ENCODE results near the gene SMYD3.
"Not testable (repeated sequence)": the region's sequence is repeated elsewhere in the genome, so short reads cannot be mapped to it uniquely, and the experiment has no call there.

The SMYD3 gene

DNA sequence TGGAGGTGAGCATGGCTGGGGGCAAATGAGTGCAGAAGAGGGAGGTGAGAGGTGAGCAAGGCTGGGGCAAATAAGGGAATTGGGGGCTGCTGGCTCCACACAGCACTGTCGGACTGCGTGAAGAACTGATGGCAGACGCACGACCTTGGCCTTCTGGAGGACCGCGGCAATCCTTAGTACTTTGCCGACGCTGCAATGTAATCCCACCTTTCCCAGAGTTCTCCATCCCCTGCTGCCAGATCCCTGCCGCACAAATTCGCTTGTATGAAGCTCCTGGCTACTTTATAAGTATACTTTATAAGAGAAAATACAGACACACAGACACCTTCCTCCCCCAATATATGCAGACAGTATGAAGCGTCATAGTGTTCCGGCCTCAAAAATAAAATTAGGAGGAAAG is 472.4 kb downstream of the SMYD3 start:
- H3K4me3 ChIP-seq (ENCODE audit: control insufficient read depth, low read depth, low read length) = no peak overlapping the region
- no peak for DNase-seq (ENCODE audit: low read depth)
- no peak for TF ChIP-seq CTCF (IDR thresholded peaks at IDR 0.05; ENCODE audit: control insufficient read depth, insufficient read depth, low read depth, low read length, missing control alignments)

GRCh38 chr1:246032984-246033383 is 474.1 kb downstream of the SMYD3 start:
- no peak for DNase-seq (ENCODE audit: low read depth)

DNA sequence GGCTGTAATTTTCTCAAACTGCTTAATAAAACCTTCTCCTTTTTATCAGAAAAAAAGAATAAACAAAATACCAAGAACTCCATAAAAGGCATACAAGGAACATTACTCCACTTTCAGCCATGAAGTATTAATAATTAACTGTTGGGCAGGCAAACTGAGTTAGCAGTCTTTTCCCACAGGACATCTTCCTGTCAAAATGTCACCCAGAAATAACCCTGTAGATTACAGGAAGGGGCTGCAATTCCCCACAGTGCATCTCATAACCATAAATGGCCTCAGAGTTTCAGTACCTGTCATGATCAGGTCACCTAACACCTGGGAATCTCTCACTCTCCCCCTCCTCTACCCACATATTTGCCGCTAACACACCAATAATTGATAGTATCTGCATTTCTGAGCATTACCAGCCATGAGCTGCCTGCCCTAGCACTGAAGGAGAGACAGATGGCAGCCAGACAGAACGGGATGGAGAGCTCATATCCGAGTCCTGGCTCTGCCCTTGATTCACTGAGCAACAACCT is 475.0 kb downstream of the SMYD3 start:
- no peak overlapping the region for H3K4me3 ChIP-seq (ENCODE audit: control insufficient read depth, low read depth, low read length)
- DNase-seq (ENCODE audit: low read depth) = no peak
- TF ChIP-seq CTCF (IDR thresholded peaks at IDR 0.05; ENCODE audit: control insufficient read depth, insufficient read depth, low read depth, low read length, missing control alignments) = no peak

More at GRCh38 chr1:246032984-246033383, 474.1 kb downstream of the SMYD3 start:
- TF ChIP-seq CTCF (IDR thresholded peaks at IDR 0.05; ENCODE audit: control insufficient read depth, insufficient read depth, low read depth, low read length, missing control alignments) = no peak
- H3K4me3 ChIP-seq (ENCODE audit: control insufficient read depth, low read depth, low read length) = no peak overlapping the region

DNA sequence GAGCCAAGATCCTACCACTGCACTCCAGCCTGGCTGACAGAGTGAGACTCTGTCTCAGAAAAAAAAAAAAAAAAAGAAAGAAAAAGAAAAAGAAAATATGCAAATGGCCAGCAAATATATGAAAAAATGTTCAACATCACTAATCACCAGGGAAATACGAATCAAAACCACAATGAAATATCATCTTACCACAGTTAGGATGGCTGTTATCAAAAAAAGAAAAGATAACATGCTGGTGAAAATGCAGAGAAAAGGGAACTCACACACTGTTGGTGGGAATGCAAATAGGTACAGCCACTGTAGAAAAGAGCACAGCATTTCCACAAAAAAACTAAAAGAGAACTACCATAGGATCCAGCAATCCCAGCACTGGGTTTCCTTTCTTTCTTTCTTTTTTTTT is 477.5 kb downstream of the SMYD3 start:
- DNase-seq (ENCODE audit: low read depth) = no peak
- no peak overlapping the region for H3K4me3 ChIP-seq (ENCODE audit: control insufficient read depth, low read depth, low read length)
- no peak for TF ChIP-seq CTCF (IDR thresholded peaks at IDR 0.05; ENCODE audit: control insufficient read depth, insufficient read depth, low read depth, low read length, missing control alignments)

DNA sequence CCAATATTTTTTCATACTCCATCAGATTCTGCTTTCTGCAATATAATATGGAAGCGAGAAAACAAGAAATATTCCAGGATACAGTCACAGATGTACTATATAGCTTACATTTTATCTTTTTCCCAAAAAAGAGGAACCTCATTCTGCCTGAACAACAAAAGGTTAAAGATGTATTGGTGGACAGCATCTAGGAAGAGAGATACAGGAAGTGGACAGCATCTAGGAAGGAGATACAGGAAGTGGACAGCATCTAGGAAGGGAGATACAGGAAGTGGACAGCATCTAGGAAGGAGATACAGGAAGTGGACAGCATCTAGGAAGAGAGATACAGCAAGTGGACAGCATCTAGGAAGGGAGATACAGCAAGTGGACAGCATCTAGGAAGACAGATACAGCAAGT is 483.0 kb downstream of the SMYD3 start:
- not testable (repeated sequence) for H3K4me3 ChIP-seq (ENCODE audit: control insufficient read depth, low read depth, low read length); DNase-seq (ENCODE audit: low read depth)

DNA sequence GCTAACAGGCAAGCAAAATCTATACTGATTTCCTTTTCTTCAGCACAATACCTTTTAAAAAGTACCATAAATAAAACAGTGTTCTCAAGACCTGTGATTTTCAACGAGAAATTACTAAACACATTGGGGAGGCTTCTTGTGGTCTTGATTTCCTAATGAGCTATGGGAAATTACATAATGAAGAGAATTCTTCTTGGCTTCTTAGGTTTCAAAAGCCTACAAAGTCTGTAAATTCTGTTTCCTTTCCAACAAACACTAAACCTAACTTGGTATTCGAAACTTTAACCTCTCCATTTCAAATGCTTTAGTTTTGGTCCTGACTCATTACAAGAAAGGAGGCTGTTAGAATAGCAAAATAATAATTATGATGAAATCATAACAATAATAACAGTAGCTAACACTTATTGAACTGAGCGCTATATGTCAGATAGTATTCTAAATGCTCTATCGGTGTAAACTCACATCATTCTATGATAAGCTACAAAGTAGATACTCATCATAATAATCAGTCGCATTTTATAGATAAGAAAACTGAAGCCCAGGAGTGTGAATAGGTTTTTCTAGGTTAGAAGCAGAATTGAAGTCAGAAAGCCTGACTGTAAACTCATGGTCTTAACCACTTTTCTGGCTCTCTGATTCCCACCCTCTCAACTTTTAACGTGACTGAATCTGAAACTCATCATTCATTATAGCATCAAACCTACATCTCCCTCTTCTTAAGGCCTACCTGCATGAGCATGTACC is 486.7 kb downstream of the SMYD3 start:
- H3K4me3 ChIP-seq (ENCODE audit: control insufficient read depth, low read depth, low read length) = no peak overlapping the region
- peak; percentile 8 for DNase-seq (ENCODE audit: low read depth)
- TF ChIP-seq CTCF (IDR thresholded peaks at IDR 0.05; ENCODE audit: control insufficient read depth, insufficient read depth, low read depth, low read length, missing control alignments) = no peak

DNA sequence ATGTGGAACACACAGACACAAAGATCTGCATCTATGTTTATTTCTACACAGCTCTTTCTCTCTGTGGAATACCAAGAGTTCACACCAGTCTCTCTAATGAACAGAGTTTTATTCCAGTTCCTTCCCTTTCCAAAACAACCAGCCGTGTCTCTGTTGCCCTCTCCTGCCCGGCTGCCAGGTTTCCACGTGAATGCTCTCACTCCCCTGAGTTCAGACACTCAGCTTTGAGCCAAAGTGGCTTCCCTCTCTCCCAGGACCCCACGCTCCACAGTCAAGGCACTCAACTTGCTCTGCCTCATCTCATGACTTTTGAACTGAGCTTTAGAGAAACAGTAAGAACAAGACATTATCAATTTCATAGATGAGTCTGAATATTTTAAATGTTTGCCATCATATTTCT is 488.9 kb downstream of the SMYD3 start:
- DNase-seq (ENCODE audit: low read depth) = no peak
- H3K4me3 ChIP-seq (ENCODE audit: control insufficient read depth, low read depth, low read length) = no peak overlapping the region

More for the DNA sequence above, 488.9 kb downstream of the SMYD3 start:
- TF ChIP-seq CTCF (IDR thresholded peaks at IDR 0.05; ENCODE audit: control insufficient read depth, insufficient read depth, low read depth, low read length, missing control alignments) = no peak
